NCI-H82 treated with DMSO at 0.1 percent for 48 hours (cell line): ENCODE measurements around the gene ZNF469.

ENCODE experiments used
- DNase-seq: peaks from one replicate; lab custom pipeline; 2025; ENCODE audit not compliant: unreplicated experiment; lab: John Stamatoyannopoulos, UW

Gene ZNF469

DNA sequence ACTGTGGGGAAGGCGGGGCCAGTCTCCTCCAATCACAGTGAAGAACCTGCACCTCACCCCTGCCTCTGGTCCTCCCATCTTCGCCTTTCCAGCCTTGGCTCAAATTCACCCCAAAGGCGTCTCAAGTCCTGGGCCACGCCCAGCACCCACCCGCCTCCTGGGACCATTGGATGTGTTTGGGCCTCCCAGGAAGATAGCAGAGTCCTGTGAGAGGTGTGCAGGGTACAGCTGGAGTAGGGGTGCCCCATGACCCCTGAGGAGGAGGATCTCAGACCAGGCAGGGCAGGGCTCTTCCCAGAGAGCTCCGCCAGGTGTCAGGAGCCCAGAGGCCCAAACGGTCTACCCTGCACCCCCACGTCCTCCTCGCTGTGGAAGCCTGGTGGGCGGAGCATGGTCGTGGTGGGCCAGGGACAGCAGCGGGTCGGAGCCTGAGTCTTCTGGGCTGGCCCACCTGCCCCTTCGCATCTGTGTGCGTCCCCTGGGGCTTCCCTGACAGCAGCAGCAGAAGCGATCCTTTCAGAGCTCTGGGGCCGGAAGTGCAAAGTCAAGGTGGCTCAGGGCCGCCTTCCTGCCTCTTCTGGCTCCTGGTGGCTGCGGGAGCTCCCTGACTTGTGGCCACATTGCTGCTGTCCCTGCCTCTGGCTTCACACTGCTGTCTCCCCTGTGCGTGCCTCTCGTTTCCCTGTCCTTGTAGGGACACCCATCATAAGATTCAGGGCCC lies 34.9 kb upstream of the ZNF469 start:
- DNase-seq: no peak

DNA sequence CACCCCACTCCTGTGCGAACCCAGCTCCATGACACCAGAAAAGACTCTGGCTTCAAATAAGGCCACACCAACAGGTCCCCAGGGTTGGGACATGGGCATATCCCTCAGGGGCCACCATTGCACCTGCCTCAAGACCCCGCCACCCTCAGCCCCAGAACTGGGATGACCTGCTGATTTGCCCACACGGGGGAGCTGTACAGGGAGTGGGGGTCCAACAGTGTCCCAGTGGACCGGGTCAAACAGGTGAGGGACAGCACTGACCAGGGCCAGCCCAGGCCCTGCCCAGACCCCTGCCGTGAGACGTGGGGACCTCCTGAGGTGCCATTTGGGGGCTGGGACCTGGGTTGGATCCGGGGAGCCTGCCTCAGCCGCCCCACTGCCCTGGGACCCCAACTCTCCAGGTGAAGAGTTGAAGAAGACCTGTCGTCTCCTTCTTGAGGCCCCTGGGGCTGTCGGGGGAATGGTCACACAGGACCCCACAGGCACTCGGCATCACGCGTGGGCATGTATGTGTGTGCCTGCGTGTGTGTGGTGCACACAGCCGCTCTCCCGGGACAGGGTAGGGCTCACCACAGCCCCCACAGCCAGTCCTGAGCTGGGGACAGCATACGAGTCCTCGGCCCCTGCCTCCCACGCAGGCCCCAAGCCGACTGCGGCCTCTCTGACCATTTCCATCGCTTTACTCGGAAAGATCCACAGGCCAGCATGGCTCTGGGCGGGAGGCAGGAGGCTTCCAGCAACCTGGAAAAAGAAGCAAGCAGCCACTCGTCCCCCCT lies 34.2 kb upstream of the ZNF469 start:
- no peak for DNase-seq

DNA sequence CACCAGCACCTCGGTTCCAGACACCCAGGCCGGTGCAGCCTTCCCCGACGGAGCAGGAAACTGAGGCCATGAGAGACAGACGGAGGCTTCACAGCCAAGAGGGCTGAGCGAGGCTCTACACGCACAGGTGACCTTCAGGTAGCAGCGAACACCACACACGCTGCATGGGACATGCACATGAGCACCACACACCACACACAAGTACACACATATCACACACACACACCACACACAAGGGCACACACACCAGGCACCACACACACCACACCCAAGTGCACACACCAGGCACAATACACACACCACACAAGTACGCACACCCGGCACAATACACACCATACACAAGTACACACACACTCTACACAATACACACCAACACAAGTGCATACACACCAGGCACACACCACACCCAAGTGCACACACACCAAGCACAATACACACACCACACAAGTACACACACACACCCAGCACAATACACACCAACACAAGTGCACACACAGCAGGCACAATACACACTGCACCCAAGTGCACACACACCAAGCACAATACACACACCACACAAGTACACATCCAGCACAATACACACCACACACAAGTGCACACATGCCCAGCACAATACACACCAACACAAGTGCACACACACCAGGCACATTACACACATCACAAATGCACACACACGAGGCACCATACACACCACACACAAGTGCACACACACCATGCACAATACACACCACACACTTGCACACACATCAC lies 33.4 kb upstream of the ZNF469 start:
- no peak for DNase-seq

DNA sequence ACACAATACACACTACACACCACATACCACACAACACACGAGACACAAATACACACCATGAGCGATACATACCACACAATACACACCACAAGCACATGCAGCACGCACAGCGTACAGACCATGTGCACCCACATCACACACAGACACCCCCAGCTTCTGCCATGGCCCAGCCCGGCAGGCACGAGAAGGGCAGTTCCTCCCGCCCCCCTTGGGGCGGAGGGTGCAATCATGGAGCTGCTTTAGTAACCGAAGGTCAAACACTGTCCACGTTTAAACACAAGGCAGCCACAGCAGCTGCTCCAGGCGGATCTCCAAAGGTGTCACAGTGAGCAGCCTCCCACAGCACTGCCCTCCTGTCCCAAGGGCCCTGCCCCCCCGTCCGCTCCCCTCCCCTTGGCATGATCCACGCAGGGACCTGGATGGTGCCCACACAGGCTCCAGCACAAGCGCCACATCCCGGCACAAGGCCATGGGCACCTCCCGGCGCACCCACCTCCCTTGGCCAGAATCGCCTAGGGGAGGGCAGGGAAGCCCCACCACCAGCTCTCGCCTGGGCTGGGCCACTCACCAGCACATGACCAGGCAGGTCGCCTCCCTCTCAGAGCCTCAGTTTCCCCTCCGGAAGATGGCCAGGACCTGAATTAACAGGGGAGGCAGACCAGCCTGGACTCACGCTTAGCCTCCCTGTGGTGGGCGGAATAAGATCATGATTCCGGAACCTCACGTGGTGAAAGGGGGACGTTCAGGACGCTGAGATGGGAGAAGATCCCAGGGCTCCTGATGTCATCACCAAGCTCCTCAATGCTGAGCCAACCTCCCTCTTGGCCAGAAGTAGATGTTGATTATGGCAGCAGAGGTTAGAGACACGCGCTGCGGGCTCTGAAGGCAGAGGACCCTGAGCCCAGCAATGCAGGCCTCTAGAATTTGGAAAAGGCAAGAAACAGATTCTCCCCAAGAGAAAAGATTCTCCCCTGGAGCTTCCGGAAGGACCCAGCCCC lies 32.6 kb upstream of the ZNF469 start:
- no peak for DNase-seq

DNA sequence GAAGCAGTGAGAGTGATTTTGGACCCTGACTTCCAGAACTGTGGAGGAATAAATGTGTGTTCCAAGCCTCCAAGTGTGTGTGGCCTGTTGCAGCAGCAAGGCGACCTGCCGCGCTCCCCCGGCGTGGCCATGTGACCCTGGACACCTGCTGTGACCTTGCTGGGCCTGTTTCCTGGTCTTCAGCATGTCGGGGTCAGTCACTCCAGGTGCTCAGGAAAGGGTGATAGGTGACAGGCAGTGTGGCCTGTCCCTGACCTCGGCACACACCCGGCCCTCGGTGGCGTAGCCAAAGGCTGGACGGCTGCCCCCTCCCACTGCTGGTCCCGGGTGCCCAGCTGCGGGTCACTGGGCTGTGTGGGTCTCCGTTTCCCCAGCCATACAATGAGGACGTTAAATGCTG lies 31.8 kb upstream of the ZNF469 start:
- DNase-seq: no peak

DNA sequence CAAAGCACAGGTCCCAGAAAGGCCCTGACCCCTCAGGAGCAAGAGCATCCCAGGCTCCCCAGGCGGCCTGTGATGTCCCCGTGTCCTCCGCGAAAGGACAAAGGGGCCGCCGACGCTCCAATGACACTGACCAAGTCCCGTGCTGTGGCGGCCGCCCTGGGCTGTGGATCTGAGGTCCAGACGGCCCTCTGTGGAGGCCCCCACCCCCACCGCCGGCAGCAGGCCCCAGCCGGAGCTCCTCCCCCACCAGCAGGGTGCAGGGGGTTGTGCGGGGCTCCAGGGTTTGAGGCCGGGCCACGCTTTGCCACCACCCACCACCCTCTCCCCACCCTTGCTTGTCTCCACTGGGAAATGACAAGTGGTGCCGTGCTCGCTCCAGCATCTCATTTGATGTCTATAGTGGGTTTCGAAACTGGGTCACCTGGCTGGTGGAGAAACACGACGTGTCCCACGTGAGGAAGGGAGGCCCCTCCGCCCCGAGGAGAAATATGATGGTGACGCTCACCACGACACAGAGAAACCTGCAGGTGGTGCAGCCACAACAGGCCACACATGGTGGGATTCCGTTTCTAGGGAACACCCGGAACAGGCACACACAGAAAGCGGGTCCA lies 31.2 kb upstream of the ZNF469 start:
- DNase-seq: no peak

DNA sequence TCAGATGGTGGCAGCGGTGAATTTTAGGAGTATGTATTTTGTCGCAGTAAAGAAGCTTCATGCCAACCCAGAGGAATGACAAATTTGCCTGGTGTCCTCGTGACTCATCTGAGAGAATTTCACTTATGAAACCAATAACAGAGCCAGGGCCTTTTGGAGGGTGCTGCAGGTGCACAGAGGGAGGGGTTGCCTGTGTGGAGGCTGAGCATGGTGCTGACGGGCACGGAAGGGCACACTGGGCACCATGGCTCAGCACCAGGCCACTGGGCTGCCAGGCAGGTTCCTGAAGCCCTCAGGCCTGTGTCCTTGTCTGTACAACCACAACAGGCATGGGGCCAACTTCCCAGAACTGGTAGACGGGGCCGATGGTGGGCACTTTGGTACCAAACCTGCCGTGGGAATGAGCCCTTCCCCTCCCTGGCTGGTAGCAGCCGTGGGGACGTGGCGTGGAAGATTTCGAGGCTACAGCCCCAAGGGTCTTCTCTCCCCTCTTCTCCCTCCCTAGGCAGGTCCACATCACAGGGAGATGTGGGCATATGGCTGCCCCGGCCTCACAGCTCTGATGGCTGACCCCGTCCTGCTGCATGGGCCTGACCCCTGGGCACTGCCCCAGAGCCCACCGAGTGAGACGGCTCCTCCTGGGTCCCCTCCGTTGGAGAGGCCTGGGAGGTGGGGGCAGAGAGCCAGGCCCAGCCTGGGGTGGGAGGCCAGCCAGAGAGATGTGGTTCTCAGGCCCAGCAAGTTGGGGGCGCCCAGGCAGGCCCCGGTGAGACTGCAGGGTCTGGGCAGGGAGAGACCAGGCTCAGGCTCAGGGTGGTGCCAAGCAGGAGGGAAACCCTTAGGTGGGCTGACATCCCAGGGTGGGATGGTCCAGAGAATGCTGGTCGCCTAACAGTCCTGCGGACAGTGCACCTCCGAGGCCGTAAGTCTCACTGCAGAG lies 30.2 kb upstream of the ZNF469 start:
- no peak for DNase-seq

DNA sequence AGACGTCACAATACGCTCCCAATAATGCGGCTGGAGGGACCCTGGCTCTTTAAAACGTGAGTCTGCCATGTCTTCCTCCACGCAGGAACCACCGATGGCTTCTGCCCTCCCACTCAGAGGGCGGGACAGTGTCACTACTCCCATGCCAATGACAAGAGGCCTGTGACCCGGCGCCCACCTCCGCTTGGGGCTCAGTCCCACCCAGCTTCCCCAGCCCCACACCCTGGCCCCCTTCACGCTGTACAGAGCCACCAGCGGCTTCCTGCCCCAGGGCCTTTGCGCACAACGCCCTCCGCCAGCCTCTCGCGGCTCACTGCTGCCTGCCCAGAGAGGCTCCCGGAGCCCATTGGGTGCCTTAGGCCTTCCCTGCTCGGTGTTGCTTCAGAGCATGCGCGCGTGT lies 29.5 kb upstream of the ZNF469 start:
- DNase-seq: no peak

DNA sequence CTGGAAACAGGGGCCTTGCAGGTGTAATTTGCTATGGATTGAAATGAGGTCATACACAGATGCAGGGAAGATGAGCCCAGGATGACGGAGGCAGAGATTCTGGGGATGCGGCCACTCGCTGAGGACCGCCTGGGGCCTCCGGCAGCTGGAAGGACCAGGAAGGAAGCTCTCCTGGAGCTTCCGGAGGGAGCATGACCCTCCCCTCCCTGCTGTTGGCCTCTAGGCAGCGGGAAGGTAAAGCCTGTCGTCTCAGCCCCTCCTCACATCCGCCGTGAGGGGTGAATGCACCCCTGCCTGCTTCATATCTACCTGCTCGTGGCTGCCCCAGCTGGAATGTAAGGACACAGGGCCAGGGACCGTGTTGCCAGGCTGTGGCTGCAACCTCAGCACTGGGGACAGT lies 29.1 kb upstream of the ZNF469 start:
- DNase-seq: no peak

DNA sequence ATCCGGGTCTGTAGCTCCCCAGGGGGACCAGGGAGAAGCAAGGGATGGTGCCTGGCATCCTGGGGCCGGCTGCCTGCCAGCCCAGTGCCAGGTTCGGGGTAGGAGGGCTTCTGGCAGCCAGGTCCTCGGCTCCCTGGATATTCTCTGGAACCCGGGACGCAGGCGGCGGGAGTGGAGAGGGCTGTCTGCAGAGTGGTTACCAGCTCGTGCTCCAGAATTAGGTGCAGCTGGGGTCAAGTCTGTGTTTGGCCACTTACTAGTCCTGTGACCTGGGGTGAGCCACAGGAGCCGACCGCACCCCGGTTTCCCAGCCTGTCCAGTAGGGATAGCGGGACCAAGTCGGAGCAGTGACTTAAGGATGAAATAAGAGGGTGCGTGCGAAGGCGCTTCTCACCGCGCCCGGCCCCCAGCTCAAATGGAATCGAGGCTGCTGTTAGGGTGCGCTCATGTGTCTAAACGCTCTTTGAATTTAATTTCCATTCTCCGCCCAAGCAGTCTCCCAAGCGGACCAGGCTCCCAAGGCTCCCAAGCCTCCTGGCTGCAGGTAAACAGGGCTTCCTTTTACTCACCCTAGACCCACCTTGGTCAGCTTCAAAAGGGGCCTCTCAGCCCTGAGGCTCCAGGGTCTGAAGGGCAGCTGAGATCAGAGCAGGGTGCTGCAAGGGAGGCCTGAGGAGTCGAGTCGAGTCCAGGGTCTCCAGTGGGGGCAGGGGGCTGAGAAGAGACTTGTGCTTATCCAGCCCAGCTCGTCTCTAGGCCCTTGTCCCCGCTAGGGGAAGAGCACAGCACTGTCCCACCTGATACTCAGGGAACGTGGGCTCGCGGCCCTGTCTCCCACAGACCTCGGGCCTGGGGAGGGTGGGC lies 28.3 kb upstream of the ZNF469 start:
- DNase-seq: no peak

DNA sequence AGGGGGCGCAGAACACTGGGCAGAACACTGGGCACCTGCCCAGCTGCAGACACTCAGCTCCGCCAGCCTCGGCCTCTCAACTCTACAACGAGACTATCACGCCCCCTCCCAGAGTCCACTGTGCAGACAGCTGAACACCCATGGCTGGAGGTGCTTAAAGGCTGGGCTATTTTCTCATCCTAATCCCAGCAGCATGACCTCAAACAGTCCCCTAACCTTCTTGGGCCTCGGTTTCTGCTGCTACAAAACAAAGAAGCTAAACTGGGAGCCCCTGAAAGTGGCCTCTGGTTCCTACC lies 27.7 kb upstream of the ZNF469 start:
- DNase-seq: no peak

DNA sequence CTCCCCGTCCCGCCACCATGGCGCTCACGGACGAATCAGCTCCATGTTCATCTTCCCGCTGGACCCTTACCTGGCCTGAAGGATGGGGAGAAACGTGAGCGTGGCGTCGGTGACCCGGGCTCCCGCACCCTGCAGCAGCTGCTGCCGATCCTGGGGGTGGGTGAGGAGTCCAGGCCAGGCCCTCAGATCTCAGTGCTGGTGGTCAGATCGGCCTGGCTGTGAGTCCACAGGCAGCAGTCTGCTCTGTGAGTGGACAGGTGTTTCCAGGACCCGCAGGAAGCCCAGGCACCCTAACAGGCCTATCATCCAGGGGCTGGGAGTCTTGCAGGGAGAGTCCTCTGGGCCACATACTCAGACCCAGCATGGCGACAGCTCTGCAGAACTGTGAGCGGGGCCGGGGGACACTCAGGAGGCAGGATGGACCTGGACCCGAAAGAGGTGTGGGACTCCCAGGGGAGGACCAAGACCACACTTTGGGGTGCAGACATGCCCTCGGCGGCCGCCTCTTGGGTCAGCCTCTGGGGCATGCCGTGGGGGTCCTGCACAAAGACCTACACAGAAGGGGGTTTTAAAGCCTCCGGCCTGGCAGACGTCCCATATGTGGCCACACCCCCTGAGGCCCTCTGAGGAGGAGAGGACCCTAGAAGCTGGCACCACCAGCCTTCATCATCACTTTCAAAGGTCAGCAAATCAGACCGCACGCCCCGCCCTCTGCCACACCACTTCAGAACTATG lies 27.2 kb upstream of the ZNF469 start:
- DNase-seq: no peak

DNA sequence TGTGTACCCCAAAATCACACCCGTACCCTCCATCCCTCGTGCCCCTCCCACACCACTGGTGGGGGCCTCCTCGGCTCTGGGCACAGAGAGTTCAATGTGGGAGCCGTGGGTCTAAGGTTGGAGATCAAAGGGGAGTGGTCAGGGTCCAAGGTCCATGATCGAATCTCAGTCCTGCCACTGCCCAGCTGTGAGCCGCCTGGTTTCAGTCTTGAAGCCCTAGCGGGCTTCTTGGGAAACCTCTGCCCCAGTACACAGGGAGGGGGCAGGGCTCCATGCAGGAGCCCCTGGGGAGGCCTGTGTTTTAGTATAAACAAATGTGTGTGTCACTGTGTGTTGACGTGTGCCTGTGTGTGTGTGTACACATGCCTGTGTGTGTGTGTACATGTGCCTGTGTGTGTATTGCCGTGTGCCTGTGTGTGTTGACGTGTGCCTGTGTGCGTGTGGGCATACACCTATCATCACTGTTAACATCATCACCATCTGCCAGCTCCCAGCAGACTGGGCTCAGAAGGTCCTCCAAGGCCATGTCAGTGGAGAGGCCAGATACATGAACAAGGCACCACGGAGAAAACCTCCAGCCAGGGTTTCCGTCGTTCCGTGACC lies 26.5 kb upstream of the ZNF469 start:
- DNase-seq: no peak

DNA sequence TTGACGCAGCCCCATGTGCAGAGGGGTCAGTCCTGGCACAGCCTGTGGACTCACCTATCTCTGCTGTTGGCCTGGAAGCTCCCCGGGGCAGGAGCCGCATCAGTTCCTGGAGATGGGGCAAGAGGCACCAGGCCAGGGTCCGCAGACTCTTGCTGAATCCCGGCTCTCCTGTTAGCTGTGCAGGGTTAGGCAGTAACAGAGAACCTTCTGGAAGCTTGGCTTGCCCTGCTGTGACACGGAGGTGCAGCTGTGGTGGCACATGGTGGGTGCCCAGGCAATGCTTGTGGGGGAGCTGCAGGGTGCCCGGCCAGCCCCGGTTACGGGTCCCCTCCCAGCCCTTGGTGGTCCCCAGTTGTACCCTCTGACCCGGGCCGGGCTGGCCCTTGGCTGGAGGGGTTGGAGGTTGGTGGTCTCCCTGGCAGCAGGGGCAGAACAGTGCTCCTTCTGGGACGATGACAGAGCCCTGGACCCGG lies 26.0 kb upstream of the ZNF469 start:
- DNase-seq: no peak

DNA sequence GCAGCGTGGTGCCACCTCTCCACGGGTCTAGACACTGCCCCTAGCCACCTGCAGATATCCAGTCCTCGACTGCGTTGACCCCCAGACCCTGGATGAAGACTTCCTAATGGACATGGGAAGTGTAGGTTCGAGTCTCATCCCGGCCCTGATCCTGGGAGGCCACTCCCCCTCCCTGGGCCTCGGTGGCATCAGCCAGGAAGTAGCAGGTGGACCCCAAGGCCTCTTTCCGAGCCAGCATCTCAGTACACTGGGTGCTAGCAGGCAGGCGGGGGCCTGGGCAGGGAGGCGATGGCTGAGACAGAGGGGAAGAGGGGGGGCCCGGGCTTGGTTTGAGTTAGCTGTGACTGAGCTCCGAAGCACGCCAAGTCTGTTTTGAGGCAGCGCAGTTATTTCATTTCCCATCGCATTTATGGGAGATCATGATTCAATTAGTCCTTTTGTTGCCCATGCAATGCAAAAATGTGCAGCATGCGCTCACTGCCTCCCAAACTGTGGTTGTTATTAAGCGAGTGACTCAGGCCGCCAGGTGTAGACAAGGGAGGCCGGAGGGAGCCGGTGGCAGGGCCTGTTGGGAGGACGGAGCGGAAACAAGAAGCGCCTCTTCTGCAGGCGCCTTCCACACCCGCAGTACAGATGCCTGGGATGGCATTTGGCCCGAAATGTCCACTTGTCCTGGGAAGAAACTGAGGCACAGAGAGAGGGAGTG lies 25.3 kb upstream of the ZNF469 start:
- no peak for DNase-seq

DNA sequence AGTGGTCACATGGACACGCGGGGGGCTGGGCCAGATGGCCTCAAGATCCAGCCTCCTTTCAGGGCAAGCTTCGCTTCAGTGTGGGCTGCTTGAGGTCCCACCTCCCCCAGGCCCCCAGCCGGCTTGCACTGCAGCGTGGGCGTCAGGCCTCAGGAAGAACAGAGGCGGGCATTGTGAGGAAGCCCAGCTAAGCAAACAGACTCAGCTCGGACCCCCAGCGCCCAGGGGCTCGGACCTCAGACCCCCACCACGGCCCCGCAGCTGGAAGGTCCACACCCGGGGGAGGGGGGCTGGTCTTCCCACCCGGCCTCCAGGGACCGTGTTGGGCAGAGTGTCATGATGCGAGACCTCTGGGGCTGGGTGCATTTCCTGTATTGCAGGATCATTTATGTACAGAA lies 24.7 kb upstream of the ZNF469 start:
- DNase-seq: no peak

DNA sequence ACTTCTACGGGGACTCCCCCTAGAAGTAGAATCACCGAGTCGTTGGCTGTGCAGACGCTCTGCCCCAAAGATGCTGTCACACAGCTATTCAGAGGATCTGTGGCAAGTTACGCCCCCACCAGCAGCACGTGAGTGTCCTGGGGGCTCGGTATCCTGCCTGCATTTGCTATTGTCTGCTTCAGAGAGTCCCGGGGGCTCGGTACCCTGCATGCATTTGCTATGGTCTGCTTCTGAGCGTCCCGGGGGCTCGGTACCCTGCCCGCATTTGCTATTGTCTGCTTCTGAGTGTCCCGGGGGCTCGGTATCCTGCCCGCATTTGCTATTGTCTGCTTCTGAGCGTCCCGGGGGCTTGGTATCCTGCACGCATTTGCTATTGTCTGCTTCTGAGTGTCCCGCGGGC lies 23.8 kb upstream of the ZNF469 start:
- no peak for DNase-seq
